Suprapubic skin (tissue), 3 donors: Measurements from ENCODE around the gene FNIP1.

Experiments
- POLR2A ChIP-seq, 2 donors: fragments of 450-650 bp; IDR thresholded peaks; one replicate each; pipeline ENCODE4 v1.6.1; 2017; ENCODE audit warnings: antibody characterized with exemption in 2 of 2, mild to moderate bottlenecking in 2 of 2, moderate library complexity in 2 of 2
- TF ChIP-seq, protein P1 (sequence below), 2 donors: fragments of 200-600 bp in 1 of 2; fragments of 450-650 bp in 1 of 2; sonication (generic) in 1 of 2; IDR thresholded peaks; one replicate each; pipeline ENCODE4 v1.5.1; 2016 to 2019; ENCODE audit warnings: antibody characterized with exemption in 2 of 2, mild to moderate bottlenecking in 1 of 2, moderate library complexity in 1 of 2

DNA sequence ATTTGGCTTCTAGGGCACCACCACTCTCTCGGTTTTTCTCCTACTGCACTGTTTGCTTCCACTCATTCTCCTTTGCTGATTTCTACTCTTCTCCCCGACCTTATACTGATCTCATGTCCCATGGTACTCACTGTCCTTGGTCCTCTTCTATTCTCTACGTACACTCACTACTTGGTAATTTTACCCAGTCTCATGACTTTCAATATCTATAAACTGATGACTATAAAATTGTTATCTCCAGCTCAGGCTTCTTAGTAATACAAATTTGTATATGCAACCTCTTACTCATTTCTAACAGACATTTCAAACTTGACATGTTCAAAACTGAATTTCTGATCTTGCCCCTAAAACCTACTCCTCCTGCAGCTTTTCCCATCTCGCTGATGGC lies 165.9 kb downstream of the FNIP1 start:
- no peak for TF ChIP-seq POLR2A (IDR thresholded peaks at IDR 0.05)
- TF ChIP-seq, protein P1, sequence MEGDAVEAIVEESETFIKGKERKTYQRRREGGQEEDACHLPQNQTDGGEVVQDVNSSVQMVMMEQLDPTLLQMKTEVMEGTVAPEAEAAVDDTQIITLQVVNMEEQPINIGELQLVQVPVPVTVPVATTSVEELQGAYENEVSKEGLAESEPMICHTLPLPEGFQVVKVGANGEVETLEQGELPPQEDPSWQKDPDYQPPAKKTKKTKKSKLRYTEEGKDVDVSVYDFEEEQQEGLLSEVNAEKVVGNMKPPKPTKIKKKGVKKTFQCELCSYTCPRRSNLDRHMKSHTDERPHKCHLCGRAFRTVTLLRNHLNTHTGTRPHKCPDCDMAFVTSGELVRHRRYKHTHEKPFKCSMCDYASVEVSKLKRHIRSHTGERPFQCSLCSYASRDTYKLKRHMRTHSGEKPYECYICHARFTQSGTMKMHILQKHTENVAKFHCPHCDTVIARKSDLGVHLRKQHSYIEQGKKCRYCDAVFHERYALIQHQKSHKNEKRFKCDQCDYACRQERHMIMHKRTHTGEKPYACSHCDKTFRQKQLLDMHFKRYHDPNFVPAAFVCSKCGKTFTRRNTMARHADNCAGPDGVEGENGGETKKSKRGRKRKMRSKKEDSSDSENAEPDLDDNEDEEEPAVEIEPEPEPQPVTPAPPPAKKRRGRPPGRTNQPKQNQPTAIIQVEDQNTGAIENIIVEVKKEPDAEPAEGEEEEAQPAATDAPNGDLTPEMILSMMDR (IDR thresholded peaks at IDR 0.05), result no peak
